Measurements from ENCODE around the gene ZNF462.
A peak's percentile ranks its signal among the peaks of the same experiment; 100 is the strongest.

ZNF462 gene

GRCh38 chr9:106862110-106862820 is 701 bp upstream of the ZNF462 start:
- Histone ChIP-seq H3K4me2 (ENCODE audit: low read depth, low read length, poor library complexity, severe bottlenecking) (peak overlapping the region; percentile 77), H3K4me3 (ENCODE audit: low read length, poor library complexity, severe bottlenecking) (peak overlapping the region; percentile 75), H3K9me3 (ENCODE audit: insufficient read depth, low read depth, low read length) (no peaks in the 10 kb centered on the region), H3K4me1 (ENCODE audit: insufficient read depth, low read length, poor library complexity, severe bottlenecking) (peaks cover 15% of the 10 kb centered on the region), H3K9ac (ENCODE audit: low read depth, low read length, poor library complexity, severe bottlenecking) (peak overlapping the region; percentile 79), H3K36me3 (ENCODE audit: insufficient read depth, low read length) (no peaks in the 10 kb centered on the region), H3F3A (ENCODE audit: low read depth) (no peaks in the 10 kb centered on the region), H3K9me2 (replicated peaks; ENCODE audit: low read depth, low read length) (no peaks in the 10 kb centered on the region), H3K79me2 (ENCODE audit: insufficient read depth, low read length) (peaks cover 42% of the 10 kb centered on the region), H3K27me3 (ENCODE audit: insufficient read depth, low read length, poor library complexity, severe bottlenecking) (no peaks in the 10 kb centered on the region), H4K20me1 (ENCODE audit: insufficient read depth, low read length, poor library complexity, severe bottlenecking) (no peaks in the 10 kb centered on the region), H2AFZ (ENCODE audit: low read length) (peak overlapping the region; percentile 69)
- no peak for TF ChIP-seq EZH2phosphoT487 (IDR thresholded peaks at IDR 0.05; ENCODE audit: borderline replicate concordance)
- TF ChIP-seq, protein P1, sequence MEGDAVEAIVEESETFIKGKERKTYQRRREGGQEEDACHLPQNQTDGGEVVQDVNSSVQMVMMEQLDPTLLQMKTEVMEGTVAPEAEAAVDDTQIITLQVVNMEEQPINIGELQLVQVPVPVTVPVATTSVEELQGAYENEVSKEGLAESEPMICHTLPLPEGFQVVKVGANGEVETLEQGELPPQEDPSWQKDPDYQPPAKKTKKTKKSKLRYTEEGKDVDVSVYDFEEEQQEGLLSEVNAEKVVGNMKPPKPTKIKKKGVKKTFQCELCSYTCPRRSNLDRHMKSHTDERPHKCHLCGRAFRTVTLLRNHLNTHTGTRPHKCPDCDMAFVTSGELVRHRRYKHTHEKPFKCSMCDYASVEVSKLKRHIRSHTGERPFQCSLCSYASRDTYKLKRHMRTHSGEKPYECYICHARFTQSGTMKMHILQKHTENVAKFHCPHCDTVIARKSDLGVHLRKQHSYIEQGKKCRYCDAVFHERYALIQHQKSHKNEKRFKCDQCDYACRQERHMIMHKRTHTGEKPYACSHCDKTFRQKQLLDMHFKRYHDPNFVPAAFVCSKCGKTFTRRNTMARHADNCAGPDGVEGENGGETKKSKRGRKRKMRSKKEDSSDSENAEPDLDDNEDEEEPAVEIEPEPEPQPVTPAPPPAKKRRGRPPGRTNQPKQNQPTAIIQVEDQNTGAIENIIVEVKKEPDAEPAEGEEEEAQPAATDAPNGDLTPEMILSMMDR (conservative IDR thresholded peaks at IDR 0.05; ENCODE audit: low read length) = no peak

DNA sequence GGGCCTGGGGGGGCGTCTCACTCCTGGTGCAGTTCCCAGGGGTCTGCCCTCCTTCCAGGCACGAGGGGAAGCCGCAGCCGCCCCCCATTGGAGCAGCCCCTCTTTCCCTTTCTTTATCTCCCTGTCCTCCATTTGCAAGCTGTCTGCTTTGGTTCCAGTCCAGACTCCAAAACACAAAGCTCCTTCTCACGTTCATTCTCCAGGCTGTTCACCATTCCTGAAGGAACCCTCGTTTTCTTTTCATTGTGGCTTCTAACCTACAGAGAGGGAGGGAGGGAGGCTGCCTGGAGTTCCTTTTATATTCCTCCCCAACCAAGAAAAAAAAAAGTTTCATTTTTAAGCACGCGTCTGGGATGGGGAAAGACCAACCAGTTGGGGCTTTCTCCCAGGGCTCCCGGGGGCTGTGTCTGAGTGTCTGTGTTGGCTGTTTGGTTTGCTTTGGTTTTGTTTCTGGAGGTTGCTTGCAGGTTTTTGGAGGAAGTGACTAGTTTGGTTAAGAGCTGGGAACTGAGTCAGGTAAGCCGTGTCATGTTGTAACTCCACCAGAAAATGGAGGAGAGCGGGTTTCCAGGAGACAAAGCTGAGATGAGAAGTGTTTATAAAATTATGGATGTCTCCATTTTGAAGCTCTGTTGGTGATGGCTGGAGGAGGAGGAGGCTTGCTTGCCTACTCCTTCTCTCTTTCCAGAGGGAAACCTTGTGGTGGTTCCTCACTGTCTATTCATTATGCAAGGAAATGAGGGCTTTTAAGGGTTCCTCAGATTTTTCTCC is 1.6 kb downstream of the ZNF462 start:
- Histone ChIP-seq H2AFZ (ENCODE audit: low read length) (peak overlapping the region; percentile 70), H3K79me2 (ENCODE audit: insufficient read depth, low read length) (peaks cover 65% of the 10 kb centered on the region), H3K9ac (ENCODE audit: low read depth, low read length, poor library complexity, severe bottlenecking) (peak overlapping the region; percentile 79), H3K4me2 (ENCODE audit: low read depth, low read length, poor library complexity, severe bottlenecking) (peak overlapping the region; percentile 77), H3K4me3 (ENCODE audit: low read length, poor library complexity, severe bottlenecking) (peak overlapping the region; percentile 75), H3K9me3 (ENCODE audit: insufficient read depth, low read depth, low read length) (no peaks in the 10 kb centered on the region), H3K27me3 (ENCODE audit: insufficient read depth, low read length, poor library complexity, severe bottlenecking) (no peaks in the 10 kb centered on the region), H3K36me3 (ENCODE audit: insufficient read depth, low read length) (no peaks in the 10 kb centered on the region), H3K4me1 (ENCODE audit: insufficient read depth, low read length, poor library complexity, severe bottlenecking) (peaks cover 18% of the 10 kb centered on the region), H3F3A (ENCODE audit: low read depth) (no peaks in the 10 kb centered on the region), H4K20me1 (ENCODE audit: insufficient read depth, low read length, poor library complexity, severe bottlenecking) (no peaks in the 10 kb centered on the region), H3K9me2 (replicated peaks; ENCODE audit: low read depth, low read length) (no peaks in the 10 kb centered on the region)
- TF ChIP-seq, protein P1 (conservative IDR thresholded peaks at IDR 0.05; ENCODE audit: low read length) = no peak
- no peak for TF ChIP-seq EZH2phosphoT487 (IDR thresholded peaks at IDR 0.05; ENCODE audit: borderline replicate concordance)

GRCh38 chr9:106866243-106866642 is 3.3 kb downstream of the ZNF462 start:
- Histone ChIP-seq H3K4me2 (ENCODE audit: low read depth, low read length, poor library complexity, severe bottlenecking) (peak overlapping the region; percentile 77), H3K79me2 (ENCODE audit: insufficient read depth, low read length) (peaks cover 65% of the 10 kb centered on the region)
- TF ChIP-seq EZH2phosphoT487 (IDR thresholded peaks at IDR 0.05; ENCODE audit: borderline replicate concordance) = no peak
- TF ChIP-seq, protein P1 (conservative IDR thresholded peaks at IDR 0.05; ENCODE audit: low read length) = no peak

More at GRCh38 chr9:106866243-106866642, 3.3 kb downstream of the ZNF462 start:
- Histone ChIP-seq H3K9me3 (ENCODE audit: insufficient read depth, low read depth, low read length) (no peaks in the 10 kb centered on the region), H3K4me3 (ENCODE audit: low read length, poor library complexity, severe bottlenecking) (peak overlapping the region; percentile 75), H3K4me1 (ENCODE audit: insufficient read depth, low read length, poor library complexity, severe bottlenecking) (peaks cover 18% of the 10 kb centered on the region), H2AFZ (ENCODE audit: low read length) (no peak overlapping the region), H3F3A (ENCODE audit: low read depth) (no peaks in the 10 kb centered on the region), H3K9ac (ENCODE audit: low read depth, low read length, poor library complexity, severe bottlenecking) (no peak overlapping the region), H3K27me3 (ENCODE audit: insufficient read depth, low read length, poor library complexity, severe bottlenecking) (no peaks in the 10 kb centered on the region), H3K9me2 (replicated peaks; ENCODE audit: low read depth, low read length) (no peaks in the 10 kb centered on the region), H3K36me3 (ENCODE audit: insufficient read depth, low read length) (no peaks in the 10 kb centered on the region), H4K20me1 (ENCODE audit: insufficient read depth, low read length, poor library complexity, severe bottlenecking) (peaks cover 3% of the 10 kb centered on the region)

All from Loucy (cell line).